GM12875 (cell line): ENCODE results near the gene CDHR2.

Experiments
- H3K4me3 ChIP-seq: one replicate; pipeline ENCODE4 v1.5.1; 2011; ENCODE audit warnings: low read depth, low read length, control low read depth
- CTCF ChIP-seq: IDR thresholded peaks from 2 replicates; pipeline ENCODE4 v1.5.1; 2011; ENCODE audit warnings: low read depth, mild to moderate bottlenecking, control low read depth, inconsistent platforms, low read length, moderate library complexity, borderline replicate concordance; ENCODE audit not compliant: insufficient read depth

The CDHR2 gene

GRCh38 chr5:176570044-176570443 is 20.9 kb downstream of the CDHR2 start:
- H3K4me3 ChIP-seq = no peak overlapping the region
- TF ChIP-seq CTCF = no peak

DNA sequence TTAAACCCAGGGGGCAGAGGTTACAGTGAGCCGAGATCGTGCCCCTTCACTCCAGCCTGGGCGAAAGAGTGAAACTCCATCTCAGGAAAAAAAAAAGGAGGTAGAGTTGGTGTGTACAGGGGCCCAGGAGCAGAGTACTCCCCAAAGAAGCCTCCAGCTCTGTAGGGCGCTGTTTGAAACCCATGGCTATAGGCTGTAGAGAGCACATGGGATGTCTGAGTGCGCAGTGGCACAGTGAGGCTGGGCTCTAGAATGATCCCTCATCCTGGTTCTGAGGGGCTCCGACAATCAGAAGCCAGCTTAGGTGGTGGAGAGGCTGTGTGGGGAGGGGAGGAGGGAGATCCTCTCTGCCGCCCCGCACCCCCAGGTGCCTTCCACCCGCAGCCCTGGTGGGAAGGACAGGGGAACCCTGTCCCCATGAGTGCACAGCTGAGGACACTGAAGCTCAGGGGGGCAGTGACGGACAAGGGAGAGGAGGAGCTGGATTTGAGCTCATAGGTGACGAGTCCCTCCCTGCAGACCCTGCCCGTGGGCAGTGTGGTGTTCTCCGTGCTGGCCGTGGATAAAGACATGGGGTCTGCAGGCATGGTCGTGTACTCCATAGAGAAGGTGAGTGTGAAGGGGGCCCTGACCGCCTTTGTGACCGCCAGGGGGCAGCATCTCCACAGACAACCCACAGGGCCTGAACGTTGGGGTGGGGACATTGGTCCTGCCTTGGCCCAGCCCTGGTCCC is 24.6 kb downstream of the CDHR2 start:
- TF ChIP-seq CTCF = peak; percentile 94
- H3K4me3 ChIP-seq = no peak overlapping the region

DNA sequence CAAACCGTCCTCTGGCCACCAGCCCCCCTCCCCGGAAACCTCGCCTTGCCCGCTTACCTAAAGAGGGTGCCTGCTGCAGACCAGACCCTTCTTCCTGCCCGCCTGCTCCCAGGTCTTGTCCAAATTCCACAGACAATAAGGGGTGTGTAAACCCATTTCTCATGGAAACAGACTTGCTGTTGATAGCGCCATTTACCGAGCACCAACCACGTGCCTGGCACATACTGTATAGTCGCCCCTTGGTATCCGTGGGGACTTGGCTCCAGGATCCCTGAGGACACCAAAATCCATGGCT is 25.1 kb downstream of the CDHR2 start:
- H3K4me3 ChIP-seq = no peak overlapping the region
- TF ChIP-seq CTCF = no peak

DNA sequence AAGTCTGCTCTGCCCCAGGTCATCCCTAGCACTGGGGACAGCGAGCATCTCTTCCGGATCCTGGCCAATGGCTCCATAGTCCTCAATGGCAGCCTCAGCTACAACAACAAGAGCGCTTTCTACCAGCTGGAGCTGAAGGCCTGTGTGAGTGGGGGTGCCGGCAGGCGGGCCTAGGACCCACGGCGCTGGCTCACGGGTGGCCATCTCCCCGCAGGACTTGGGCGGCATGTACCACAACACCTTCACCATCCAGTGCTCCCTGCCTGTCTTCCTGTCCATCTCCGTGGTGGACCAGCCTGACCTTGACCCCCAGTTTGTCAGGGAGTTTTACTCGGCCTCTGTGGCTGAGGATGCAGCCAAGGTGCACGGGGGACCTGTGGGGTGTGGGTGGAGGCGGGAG is 25.9 kb downstream of the CDHR2 start:
- H3K4me3 ChIP-seq = no peak overlapping the region
- no peak for TF ChIP-seq CTCF

- H3K4me3 ChIP-seq = no peak overlapping the region
- TF ChIP-seq CTCF = no peak
These were observed 26.6 kb downstream of the CDHR2 start for GRCh38 chr5:176575488-176576422.

GRCh38 chr5:176577312-176578176 is 28.4 kb downstream of the CDHR2 start:
- H3K4me3 ChIP-seq = no peak overlapping the region
- TF ChIP-seq CTCF = no peak
